SH-SY5Y (cell line): ENCODE measurements around the gene ZNF414.

Source experiments
- GATA2 ChIP-seq: IDR thresholded peaks from 2 replicates; pipeline ENCODE4 v1.6.1; 2011; ENCODE audit warnings: mild to moderate bottlenecking, low read depth, low read length
- GATA3 ChIP-seq: IDR thresholded peaks from 2 replicates; pipeline ENCODE4 v1.6.1; 2011; ENCODE audit warnings: low read depth, mild to moderate bottlenecking, low read length, moderate library complexity

DNA sequence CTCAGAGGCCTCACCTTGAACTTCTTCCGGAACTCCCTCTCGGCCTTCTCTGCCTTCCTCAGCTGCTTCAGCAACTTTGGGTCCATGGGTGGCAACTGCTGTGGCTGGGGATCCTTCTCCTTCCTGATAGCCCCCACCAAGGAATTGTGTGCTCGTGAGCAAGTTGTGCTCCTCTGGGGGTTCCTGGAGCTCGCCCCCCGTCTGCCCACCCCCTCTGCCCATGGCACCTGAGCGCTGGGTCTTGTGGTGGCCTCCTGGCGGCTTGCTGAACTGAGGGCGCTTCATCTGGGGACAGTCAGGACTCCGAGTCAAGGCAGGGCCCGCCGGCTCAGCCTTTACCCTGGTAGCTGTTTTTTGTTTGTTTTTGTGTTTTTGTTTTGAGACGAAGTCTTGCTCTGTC is 23.1 kb downstream of the ZNF414 start:
- TF ChIP-seq GATA2 (no peak), GATA3 (no peak)
